SU-DHL-6 (cell line): ENCODE data around the gene INKA2.

Experiments used
- H2AFZ ChIP-seq: fragments of 200-600 bp; sonication (generic); 2 replicates; pipeline ENCODE4 v1.6.1; 2014; ENCODE audit warnings: low read depth, mild to moderate bottlenecking, moderate library complexity, mixed read lengths, antibody characterized with exemption, low read length; ENCODE audit not compliant: severe bottlenecking
- H3F3A ChIP-seq: fragments of 200-600 bp; shearing (Covaris generic); 2 replicates; pipeline ENCODE4 v1.6.0; 2016; ENCODE audit warnings: antibody characterized with exemption, mild to moderate bottlenecking; ENCODE audit not compliant: insufficient read depth
- H3K27ac ChIP-seq: fragments of 200-600 bp; sonication (generic); 2 replicates; pipeline ENCODE4 v1.5.1; 2016; ENCODE audit warnings: low read depth, mild to moderate bottlenecking, low read length, moderate library complexity, mixed read lengths
- H3K27me3 ChIP-seq: fragments of 200-600 bp; sonication (generic), shearing (Covaris generic); 2 replicates; pipeline ENCODE4 v1.6.0; 2014; ENCODE audit warnings: mild to moderate bottlenecking, low read length
- H3K36me3 ChIP-seq: fragments of 200-600 bp; sonication (generic); 2 replicates; pipeline ENCODE4 v1.6.1; 2014; ENCODE audit warnings: mild to moderate bottlenecking, low read length, mixed read lengths
- H3K4me2 ChIP-seq: fragments of 300-600, 200-600 bp; shearing (Covaris generic), sonication (generic); 2 replicates; pipeline ENCODE4 v1.6.0; 2014; ENCODE audit warnings: low read length, low read depth, mild to moderate bottlenecking; ENCODE audit not compliant: poor library complexity, severe bottlenecking
- H3K4me3 ChIP-seq: fragments of 200-600 bp; sonication (generic); 2 replicates; pipeline ENCODE4 v1.5.1; 2014; ENCODE audit warnings: antibody characterized with exemption, low read length, mild to moderate bottlenecking, mixed read lengths; ENCODE audit not compliant: insufficient read depth, poor library complexity, severe bottlenecking
- H3K79me2 ChIP-seq: fragments of 200-600 bp; sonication (generic); 2 replicates; pipeline ENCODE4 v1.6.1; 2014; ENCODE audit warnings: mild to moderate bottlenecking, low read length, moderate library complexity; ENCODE audit not compliant: insufficient read depth
- H3K9ac ChIP-seq: fragments of 200-600 bp; sonication (generic); 2 replicates; pipeline ENCODE4 v1.7.0; 2014; ENCODE audit warnings: mild to moderate bottlenecking, low read length
- H3K9me2 ChIP-seq: fragments of 200-600 bp; sonication (generic); replicated peaks from 2 replicates; pipeline ENCODE4 v1.6.1; 2014; ENCODE audit warnings: low read length; ENCODE audit not compliant: insufficient read depth
- H3K9me3 ChIP-seq: fragments of 200-600 bp; sonication (generic); 2 replicates; pipeline ENCODE4 v1.6.1; 2014; ENCODE audit warnings: low read length, mixed read lengths; ENCODE audit not compliant: insufficient read depth
- H4K20me1 ChIP-seq: fragments of 200-600 bp; sonication (generic); 2 replicates; pipeline ENCODE4 v1.6.1; 2014; ENCODE audit warnings: low read depth, mild to moderate bottlenecking, antibody characterized with exemption, low read length, moderate library complexity, mixed read lengths
- CTCF ChIP-seq: fragments of 200-600 bp; sonication (generic); IDR thresholded peaks from one replicate; pipeline ENCODE4 v1.5.1; 2017; ENCODE audit warnings: antibody characterized with exemption, mild to moderate bottlenecking, low read length, moderate library complexity; ENCODE audit not compliant: insufficient read depth, poor library complexity, severe bottlenecking
- EZH2phosphoT487 ChIP-seq: fragments of 200-600 bp; sonication (generic), shearing (Covaris generic); conservative IDR thresholded peaks from 2 replicates; pipeline ENCODE4 v1.6.1; 2018; ENCODE audit warnings: mild to moderate bottlenecking, antibody characterized with exemption, low read length, moderate library complexity, mixed read lengths

INKA2 gene

DNA sequence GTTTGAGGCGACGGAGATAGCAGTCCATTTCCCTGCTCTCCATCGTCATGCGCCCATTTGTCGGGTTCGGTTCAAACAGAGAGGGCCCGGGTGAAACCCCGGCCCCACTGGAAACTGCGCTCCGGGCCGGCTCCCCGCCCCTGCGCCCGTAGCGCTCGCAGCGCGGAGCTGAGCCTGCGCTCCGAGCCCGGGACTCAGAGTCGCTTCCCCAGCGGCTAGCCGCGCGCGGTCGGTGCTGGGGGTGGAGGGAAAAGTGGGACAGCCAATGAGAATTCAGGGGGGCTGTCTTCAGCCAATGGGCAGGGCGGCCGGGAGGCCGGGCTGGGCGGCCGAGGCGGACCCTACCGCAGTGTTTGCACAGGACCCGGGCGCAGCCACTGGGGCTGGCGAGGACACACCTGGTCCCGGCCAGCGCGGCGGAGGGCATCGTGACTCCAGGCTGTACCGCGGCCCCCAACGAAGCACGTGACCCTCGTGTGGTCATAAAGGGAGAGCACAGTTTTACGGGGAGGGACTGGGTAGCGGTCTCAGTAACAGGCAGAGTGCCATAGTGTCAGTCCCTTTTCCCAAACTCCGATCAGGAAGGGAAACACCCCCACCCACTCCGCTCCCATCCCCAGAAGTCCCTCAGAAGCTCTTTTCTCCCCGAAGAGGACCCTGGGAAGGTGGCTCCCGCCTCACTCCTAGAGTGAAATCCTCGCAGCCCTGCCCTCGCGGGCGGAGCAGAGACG is at the start of gene INKA2:
TSS of gene INKA2 (minus strand) at position 202 of the 731 bp plus-strand sequence. CDS start at position 49, 153 bp downstream.
- Histone ChIP-seq H3K36me3 (no peaks in the 10 kb centered on the region; the same call in 1 of the 2 replicates), H3K9me2 (no peaks in the 10 kb centered on the region), H3K4me3 (peak within 1 kb of the TSS; percentile 57), H2AFZ (peak within 1 kb of the TSS; percentile 52), H3K27me3 (no peaks in the 10 kb centered on the region), H3K79me2 (no peaks in the 10 kb centered on the region), H3K27ac (peak within 1 kb of the TSS; percentile 64), H3K4me2 (peak within 1 kb of the TSS; percentile 59), H3K9me3 (no peaks in the 10 kb centered on the region), H3F3A (no peaks in the 10 kb centered on the region), H4K20me1 (no peaks in the 10 kb centered on the region), H3K9ac (peak within 1 kb of the TSS; percentile 79)
- TF ChIP-seq EZH2phosphoT487 (no peak), CTCF (no peak)

- Histone ChIP-seq H3K79me2 (no peaks in the 10 kb centered on the region), H3K27ac (no peak overlapping the region), H4K20me1 (no peaks in the 10 kb centered on the region), H3F3A (no peaks in the 10 kb centered on the region), H2AFZ (no peak overlapping the region), H3K4me3 (no peak overlapping the region), H3K4me2 (no peak overlapping the region), H3K9ac (no peak overlapping the region), H3K9me3 (no peaks in the 10 kb centered on the region), H3K9me2 (no peaks in the 10 kb centered on the region), H3K36me3 (no peaks in the 10 kb centered on the region), H3K27me3 (no peaks in the 10 kb centered on the region)
- no peak for TF ChIP-seq CTCF
Observed at GRCh38 chr1:111786669-111787207, 47.5 kb upstream of the INKA2 start.

GRCh38 chr1:111784273-111784901 is 45.2 kb upstream of the INKA2 start:
- Histone ChIP-seq H4K20me1 (no peaks in the 10 kb centered on the region), H3K27ac (no peak overlapping the region), H3K27me3 (no peaks in the 10 kb centered on the region), H3K9ac (no peak overlapping the region), H3K4me2 (no peak overlapping the region), H3F3A (no peaks in the 10 kb centered on the region), H3K9me3 (no peaks in the 10 kb centered on the region), H3K4me3 (no peak overlapping the region), H3K36me3 (no peaks in the 10 kb centered on the region), H3K9me2 (no peaks in the 10 kb centered on the region), H3K79me2 (no peaks in the 10 kb centered on the region), H2AFZ (no peak overlapping the region)
- TF ChIP-seq CTCF, result no peak
- no peak for TF ChIP-seq EZH2phosphoT487
